Measurements from ENCODE around the gene DLG2. TPM values are rescaled to one million over a fixed set of nuclear protein-coding genes. Genes with fewer than 3 reads are reported as not detected.
"Not testable (repeated sequence)": the region's sequence is repeated elsewhere in the genome, so short reads cannot be mapped to it uniquely, and the experiment has no call there.

The DLG2 gene
- total and polyA plus RNA-seq, 7 donors, result 0.60 to 25.8 (median 9.7) TPM; not detected in 1

- H3K9me3 ChIP-seq, result peaks cover 0 to 6% (median 2%) of the 10 kb centered on the region in 4 donors
- H3K27ac ChIP-seq, result no peak overlapping the region
- no peaks in the 10 kb centered on the region for H3K36me3 ChIP-seq
- DNase-seq, result no peak
- no peak for TF ChIP-seq CTCF (IDR thresholded peaks at IDR 0.05)
- TF ChIP-seq POLR2AphosphoS5 (IDR thresholded peaks at IDR 0.05), result no peak
- no peak for TF ChIP-seq EP300 (IDR thresholded peaks at IDR 0.05)
- no peak for TF ChIP-seq POLR2A (IDR thresholded peaks at IDR 0.05)
- no peaks in the 10 kb centered on the region for H3K27me3 ChIP-seq
- WGBS, 2 donors, result 72 to 88% methylated on average over 3 of the region's 3 CpGs
- no peak overlapping the region for H3K4me3 ChIP-seq
- no peaks in the 10 kb centered on the region for H3K4me1 ChIP-seq
- intact Hi-C loops (cut with DNase I), result no loop called here
Observed at GRCh38 chr11:84990141-84990540, 637.0 kb downstream of the DLG2 start.

- H3K9me3 ChIP-seq; intact Hi-C loops (cut with DNase I); DNase-seq; H3K36me3 ChIP-seq; H3K4me3 ChIP-seq; H3K27me3 ChIP-seq; H3K4me1 ChIP-seq; H3K27ac ChIP-seq: not testable (repeated sequence)
- 58 to 62% methylated on average over 3 of the region's 3 CpGs for WGBS, 2 donors
Observed at GRCh38 chr11:84987686-84988187, 639.4 kb downstream of the DLG2 start.

GRCh38 chr11:84981301-84981700 is 645.8 kb downstream of the DLG2 start:
- DNase-seq, result no peak
- intact Hi-C loops (cut with DNase I), result no loop called here
- no peak for TF ChIP-seq POLR2A (IDR thresholded peaks at IDR 0.05)
- no peak for TF ChIP-seq POLR2AphosphoS5 (IDR thresholded peaks at IDR 0.05)
- TF ChIP-seq EP300 (IDR thresholded peaks at IDR 0.05), result no peak
- TF ChIP-seq CTCF (IDR thresholded peaks at IDR 0.05), result no peak

GRCh38 chr11:84969103-84969502 is 658.0 kb downstream of the DLG2 start:
- Histone ChIP-seq H3K36me3 (no peaks in the 10 kb centered on the region), H3K4me3 (no peak overlapping the region), H3K9me3 (no peaks in the 10 kb centered on the region), H3K27ac (no peak overlapping the region), H3K4me1 (no peaks in the 10 kb centered on the region), H3K27me3 (no peaks in the 10 kb centered on the region)
- TF ChIP-seq CTCF (IDR thresholded peaks at IDR 0.05) (no peak), EP300 (IDR thresholded peaks at IDR 0.05) (no peak), POLR2AphosphoS5 (IDR thresholded peaks at IDR 0.05) (no peak), POLR2A (IDR thresholded peaks at IDR 0.05) (no peak)
- intact Hi-C loops (cut with DNase I), result no loop called here
- WGBS, 2 donors, result 78 to 85% methylated on average over 2 of the region's 2 CpGs
- DNase-seq, result no peak

More at GRCh38 chr11:84981301-84981700, 645.8 kb downstream of the DLG2 start:
- Histone ChIP-seq H3K4me1 (no peaks in the 10 kb centered on the region), H3K27ac (no peak overlapping the region), H3K36me3 (no peaks in the 10 kb centered on the region), H3K9me3 (peaks cover 0 to 4% (median 2%) of the 10 kb centered on the region in 4 donors), H3K4me3 (no peak overlapping the region), H3K27me3 (no peaks in the 10 kb centered on the region)
- WGBS, 2 donors, result 72 to 83% methylated on average over 3 of the region's 3 CpGs

GRCh38 chr11:84965484-84965883 is 661.7 kb downstream of the DLG2 start:
- no peaks in the 10 kb centered on the region for H3K36me3 ChIP-seq
- TF ChIP-seq POLR2AphosphoS5 (IDR thresholded peaks at IDR 0.05) (no peak), EP300 (IDR thresholded peaks at IDR 0.05) (no peak), POLR2A (IDR thresholded peaks at IDR 0.05) (no peak), CTCF (IDR thresholded peaks at IDR 0.05) (no peak)

More at GRCh38 chr11:84965484-84965883, 661.7 kb downstream of the DLG2 start:
- H3K4me3 ChIP-seq, result no peak overlapping the region
- H3K4me1 ChIP-seq, result no peaks in the 10 kb centered on the region
- no peak overlapping the region for H3K27ac ChIP-seq
- DNase-seq, result no peak
- no peaks in the 10 kb centered on the region for H3K27me3 ChIP-seq
- intact Hi-C loops (cut with DNase I), result no loop called here
- 85 to 92% methylated on average over 4 of the region's 4 CpGs for WGBS, 2 donors
- H3K9me3 ChIP-seq, result no peaks in the 10 kb centered on the region

Measured in sigmoid colon (tissue), 7 donors.